Stimulated activated memory B cell treated with anti-CD40 and anti-IgM and Interleukin-4, amounts not matched to agents 10 μg/mL and 1 μg/mL and 100 μg/mL, for 72 hours (primary cell): ENCODE data around the gene RELT.

Experiments used
- ATAC-seq: fragments of 150-1000 bp; cut with Tn5 transposase; 2 replicates; pipeline ENCODE4 v1.10.0; 2021
- H3K27ac Mint-ChIP-seq: one replicate; pipeline ENCODE4 v1.8.0; 2022; ENCODE audit warnings: mild to moderate bottlenecking, mixed read lengths
- H3K27me3 Mint-ChIP-seq: one replicate; pipeline ENCODE4 v1.8.0; 2022; ENCODE audit warnings: mixed read lengths
- H3K36me3 Mint-ChIP-seq: one replicate; pipeline ENCODE4 v1.8.0; 2022; ENCODE audit warnings: mixed read lengths
- H3K4me1 Mint-ChIP-seq: one replicate; pipeline ENCODE4 v1.8.0; 2022; ENCODE audit warnings: mixed read lengths
- H3K4me3 Mint-ChIP-seq: one replicate; pipeline ENCODE4 v1.8.0; 2022; ENCODE audit warnings: mild to moderate bottlenecking, moderate library complexity, mixed read lengths
- H3K9me3 Mint-ChIP-seq: one replicate; pipeline ENCODE4 v1.8.0; 2022; ENCODE audit warnings: mixed read lengths

RELT gene

DNA sequence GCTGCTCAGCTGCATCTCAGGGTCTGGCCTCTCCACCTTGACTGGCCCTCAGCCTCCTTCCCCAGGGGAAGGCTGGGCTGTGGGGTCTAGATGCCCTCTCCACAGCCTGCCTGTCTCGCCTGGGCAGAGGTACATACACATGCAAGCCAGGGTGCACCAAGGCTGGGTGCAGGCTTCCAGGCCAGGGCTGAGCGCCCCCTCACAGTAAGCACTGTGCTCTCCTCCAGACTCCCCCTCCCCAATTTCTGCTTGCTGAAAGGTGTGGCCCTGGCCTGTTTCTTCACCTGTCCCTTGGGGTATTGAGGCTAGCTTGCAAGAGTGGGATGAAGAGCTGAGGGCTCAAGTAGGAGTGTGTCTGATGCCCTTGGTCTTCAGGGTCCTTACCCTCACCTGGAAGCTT lies 22.5 kb downstream of the RELT start:
- Mint-ChIP-seq H3K9me3 (no peaks in the 10 kb centered on the region), H3K27me3 (no peaks in the 10 kb centered on the region), H3K4me1 (peaks cover 23% of the 10 kb centered on the region), H3K36me3 (peaks cover 44% of the 10 kb centered on the region), H3K27ac (peak overlapping the region; percentile 48), H3K4me3 (no peak overlapping the region)
- ATAC-seq = no peak

GRCh38 chr11:73399159-73399590 lies 23.0 kb downstream of the RELT start:
- Mint-ChIP-seq H3K9me3 (no peaks in the 10 kb centered on the region), H3K27ac (peak overlapping the region; percentile 48), H3K4me1 (peaks cover 23% of the 10 kb centered on the region), H3K27me3 (no peaks in the 10 kb centered on the region), H3K4me3 (no peak overlapping the region), H3K36me3 (peaks cover 43% of the 10 kb centered on the region)
- ATAC-seq = peak; percentile 5

GRCh38 chr11:73399636-73400035 lies 23.4 kb downstream of the RELT start:
- H3K4me3 Mint-ChIP-seq = no peak overlapping the region
- peaks cover 23% of the 10 kb centered on the region for H3K4me1 Mint-ChIP-seq
- H3K27ac Mint-ChIP-seq = peak overlapping the region; percentile 48
- H3K27me3 Mint-ChIP-seq = no peaks in the 10 kb centered on the region
- ATAC-seq = no peak
- peaks cover 43% of the 10 kb centered on the region for H3K36me3 Mint-ChIP-seq
- no peaks in the 10 kb centered on the region for H3K9me3 Mint-ChIP-seq

DNA sequence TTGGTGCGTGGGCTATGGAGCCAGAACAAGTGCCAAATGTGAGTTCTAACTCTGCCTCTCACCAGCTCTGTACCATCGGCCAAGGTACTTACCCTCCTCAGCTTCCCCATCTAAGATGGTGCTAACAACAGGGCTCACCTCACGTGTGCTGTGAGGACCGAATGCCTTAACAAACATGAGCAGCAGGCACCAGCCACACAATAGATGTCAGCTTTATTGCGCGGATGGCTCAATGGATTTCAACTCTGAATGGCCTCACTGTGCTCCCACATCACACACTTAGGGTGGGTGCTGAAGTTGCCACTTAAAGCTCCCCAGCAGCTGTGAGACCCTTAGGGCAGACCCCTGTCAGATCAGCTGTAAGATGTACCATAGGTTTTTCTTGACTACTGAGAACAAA lies 24.1 kb downstream of the RELT start:
- Mint-ChIP-seq H3K36me3 (peaks cover 48% of the 10 kb centered on the region), H3K4me1 (peaks cover 23% of the 10 kb centered on the region), H3K9me3 (no peaks in the 10 kb centered on the region), H3K27me3 (no peaks in the 10 kb centered on the region), H3K4me3 (no peak overlapping the region), H3K27ac (peak overlapping the region; percentile 69)
- no peak for ATAC-seq

DNA sequence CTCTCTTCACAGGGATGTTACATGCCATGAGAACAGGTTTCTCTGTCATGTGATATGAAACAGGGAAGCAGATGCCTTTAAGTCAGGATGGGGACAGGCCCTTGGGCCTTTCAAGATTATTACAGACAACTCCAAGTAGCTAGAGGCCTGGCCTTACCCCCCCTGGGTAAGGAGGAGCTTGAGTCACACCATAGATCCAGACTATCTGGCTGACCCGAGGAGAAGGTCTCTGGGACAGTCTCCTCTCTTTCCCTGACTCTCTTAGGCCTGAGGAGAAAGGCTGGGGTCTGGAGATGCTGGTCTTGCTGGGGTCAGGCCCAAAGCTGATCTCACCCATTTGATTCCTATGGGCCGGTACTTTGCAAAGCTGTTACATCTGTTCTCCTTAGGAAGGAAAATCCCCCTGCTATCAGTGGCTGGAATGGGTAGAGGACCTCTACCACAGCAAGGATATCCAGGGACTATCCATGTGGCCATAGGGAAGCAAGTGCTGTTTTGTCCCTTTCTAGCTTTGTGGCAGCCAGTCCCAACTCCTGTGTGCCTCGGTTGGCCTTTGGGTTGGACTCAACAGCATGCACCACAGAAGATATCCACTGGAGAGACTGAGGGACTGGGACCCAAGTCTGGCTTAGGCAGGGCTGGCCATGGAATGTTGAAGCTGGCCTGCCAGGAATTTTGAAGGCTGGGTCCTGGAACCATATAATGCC lies 25.2 kb downstream of the RELT start:
- H3K9me3 Mint-ChIP-seq = no peaks in the 10 kb centered on the region

DNA sequence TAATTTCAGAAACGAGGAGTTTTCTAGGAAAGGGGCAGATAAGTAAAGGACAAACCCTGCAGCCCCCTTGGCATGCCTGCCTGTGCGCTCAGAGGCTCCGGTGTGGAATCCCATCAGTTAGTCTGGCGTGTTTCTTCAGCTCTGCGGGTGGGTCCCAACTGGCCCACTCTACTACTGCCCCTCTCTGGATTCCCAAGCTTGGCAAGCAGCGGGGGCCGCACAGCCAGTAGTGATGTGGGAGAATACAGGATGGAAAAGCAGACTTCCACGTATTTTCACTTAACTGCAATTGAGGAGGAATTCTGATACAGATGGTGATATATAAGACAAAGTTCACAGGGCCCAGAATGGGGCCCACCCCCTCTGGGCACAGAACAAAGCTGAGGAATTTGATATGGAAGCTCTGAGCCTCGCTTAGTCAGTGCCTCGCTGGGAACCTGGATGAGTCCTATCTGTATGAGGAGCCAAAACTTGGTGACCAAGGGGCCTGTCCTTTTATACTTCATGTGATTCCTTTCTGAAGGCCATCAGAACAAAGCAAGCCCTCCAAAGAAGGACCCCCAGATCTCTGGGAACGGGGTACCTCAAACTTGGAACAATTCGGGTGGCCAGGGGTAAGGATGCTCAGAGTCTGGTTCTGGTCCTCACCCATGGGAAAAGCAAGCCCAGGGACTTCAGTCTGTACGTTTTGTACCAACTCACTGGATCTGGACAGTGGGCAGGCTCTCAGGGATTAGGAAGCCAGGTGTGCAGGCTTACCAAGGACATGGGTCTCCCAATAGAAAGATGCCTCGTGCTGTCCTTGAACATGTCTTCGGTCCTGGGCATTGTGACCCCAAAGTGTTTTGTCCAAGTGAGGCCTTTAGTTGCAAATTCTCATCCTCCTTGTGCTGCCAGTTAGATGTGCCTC lies 26.0 kb downstream of the RELT start:
- peaks cover 19% of the 10 kb centered on the region for H3K4me1 Mint-ChIP-seq
- ATAC-seq = no peak
- no peaks in the 10 kb centered on the region for H3K27me3 Mint-ChIP-seq
- peak overlapping the region; percentile 48 for H3K27ac Mint-ChIP-seq
- H3K4me3 Mint-ChIP-seq = no peak overlapping the region
- peaks cover 40% of the 10 kb centered on the region for H3K36me3 Mint-ChIP-seq
- no peaks in the 10 kb centered on the region for H3K9me3 Mint-ChIP-seq

More for the DNA sequence above, 25.2 kb downstream of the RELT start:
- no peak overlapping the region for H3K4me3 Mint-ChIP-seq
- H3K27me3 Mint-ChIP-seq = no peaks in the 10 kb centered on the region
- H3K4me1 Mint-ChIP-seq = peaks cover 23% of the 10 kb centered on the region
- H3K27ac Mint-ChIP-seq = peak overlapping the region; percentile 69
- peaks cover 43% of the 10 kb centered on the region for H3K36me3 Mint-ChIP-seq
- no peak for ATAC-seq

DNA sequence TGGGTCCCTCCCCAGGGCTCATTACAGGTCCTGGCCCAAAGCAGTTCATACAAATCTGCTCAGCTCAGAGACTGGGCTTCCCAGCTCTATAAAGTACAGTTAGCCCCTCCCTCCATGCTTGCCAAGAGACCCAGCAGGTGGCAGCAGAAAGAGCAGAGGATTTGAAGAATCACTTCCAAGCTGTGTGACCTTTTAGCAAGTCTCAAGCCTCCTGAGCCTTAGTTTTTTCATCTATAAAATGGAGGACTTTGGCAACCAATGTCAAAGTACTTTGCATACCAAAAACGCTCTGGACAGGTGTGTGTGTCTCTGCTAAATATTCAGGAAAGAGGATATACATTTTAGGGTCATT lies 26.6 kb downstream of the RELT start:
- Mint-ChIP-seq H3K27ac (peak overlapping the region; percentile 48), H3K4me3 (no peak overlapping the region), H3K9me3 (no peaks in the 10 kb centered on the region), H3K4me1 (peaks cover 17% of the 10 kb centered on the region), H3K27me3 (no peaks in the 10 kb centered on the region), H3K36me3 (peaks cover 39% of the 10 kb centered on the region)
- no peak for ATAC-seq

- ATAC-seq = no peak
- H3K4me3 Mint-ChIP-seq = no peak overlapping the region
- peaks cover 17% of the 10 kb centered on the region for H3K4me1 Mint-ChIP-seq
- H3K27me3 Mint-ChIP-seq = no peaks in the 10 kb centered on the region
- no peaks in the 10 kb centered on the region for H3K9me3 Mint-ChIP-seq
- H3K36me3 Mint-ChIP-seq = peaks cover 38% of the 10 kb centered on the region
- no peak overlapping the region for H3K27ac Mint-ChIP-seq
Measured at GRCh38 chr11:73403541-73403940, 27.3 kb downstream of the RELT start.

GRCh38 chr11:73404048-73404447 lies 27.8 kb downstream of the RELT start:
- Mint-ChIP-seq H3K27me3 (no peaks in the 10 kb centered on the region), H3K9me3 (no peaks in the 10 kb centered on the region), H3K4me3 (no peak overlapping the region), H3K27ac (no peak overlapping the region), H3K36me3 (peaks cover 39% of the 10 kb centered on the region), H3K4me1 (peaks cover 14% of the 10 kb centered on the region)
- ATAC-seq = no peak

DNA sequence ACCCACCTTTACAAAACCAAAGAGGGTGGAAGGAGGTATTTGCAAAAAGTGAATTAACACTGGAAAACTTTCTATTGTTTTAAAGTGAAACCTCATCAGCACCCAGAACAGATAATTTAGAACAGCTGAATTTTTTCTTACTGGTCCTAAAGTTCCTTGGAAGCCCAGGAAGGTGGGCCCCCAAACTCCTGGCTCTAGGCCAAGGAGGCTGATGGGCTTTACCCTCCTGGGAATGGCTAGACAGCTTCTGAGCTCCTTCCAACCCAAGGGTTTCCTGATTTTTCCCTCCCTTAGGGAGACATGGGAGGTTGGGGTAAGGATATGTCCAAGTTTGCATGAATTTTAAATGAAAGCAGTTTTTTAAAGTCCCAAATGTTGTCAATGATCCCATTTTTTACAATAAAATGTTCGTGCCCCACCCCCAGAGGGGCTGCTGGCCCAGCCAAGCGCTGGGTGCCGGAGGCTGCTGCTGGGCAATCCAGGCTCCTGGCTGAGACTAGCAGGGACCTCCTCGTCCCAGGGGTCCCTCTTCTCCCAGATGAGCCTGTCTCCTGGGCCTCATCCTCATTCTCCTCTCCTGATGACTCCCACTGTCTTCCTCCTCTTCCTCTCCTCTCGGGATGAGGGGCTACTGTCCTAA lies 28.4 kb downstream of the RELT start:
- no peak for ATAC-seq
- Mint-ChIP-seq H3K27me3 (no peaks in the 10 kb centered on the region), H3K36me3 (peaks cover 38% of the 10 kb centered on the region), H3K4me1 (peaks cover 8% of the 10 kb centered on the region), H3K27ac (peak overlapping the region; percentile 69), H3K9me3 (no peaks in the 10 kb centered on the region), H3K4me3 (no peak overlapping the region)

DNA sequence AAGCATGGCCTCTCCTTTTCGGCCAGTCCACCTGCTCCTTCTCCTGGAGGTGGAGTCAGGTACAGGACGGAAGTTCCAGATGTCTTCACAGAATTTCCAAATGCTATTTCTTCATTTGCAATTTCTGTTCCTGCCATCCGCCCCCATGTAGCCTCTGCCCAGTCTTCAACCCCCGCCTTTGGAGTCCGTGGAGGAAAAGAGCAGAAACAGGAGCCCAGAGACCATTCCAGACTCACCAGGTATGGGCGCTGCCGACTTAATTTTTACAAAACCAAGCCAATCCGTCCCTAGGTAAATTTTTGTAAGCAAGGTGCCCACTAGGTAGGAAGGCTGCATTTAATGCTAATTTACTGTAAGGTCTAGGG lies 28.9 kb downstream of the RELT start:
- Mint-ChIP-seq H3K9me3 (no peaks in the 10 kb centered on the region), H3K36me3 (peaks cover 38% of the 10 kb centered on the region), H3K4me3 (no peak overlapping the region), H3K27me3 (no peaks in the 10 kb centered on the region), H3K4me1 (peaks cover 7% of the 10 kb centered on the region), H3K27ac (peak overlapping the region; percentile 69)
- no peak for ATAC-seq

DNA sequence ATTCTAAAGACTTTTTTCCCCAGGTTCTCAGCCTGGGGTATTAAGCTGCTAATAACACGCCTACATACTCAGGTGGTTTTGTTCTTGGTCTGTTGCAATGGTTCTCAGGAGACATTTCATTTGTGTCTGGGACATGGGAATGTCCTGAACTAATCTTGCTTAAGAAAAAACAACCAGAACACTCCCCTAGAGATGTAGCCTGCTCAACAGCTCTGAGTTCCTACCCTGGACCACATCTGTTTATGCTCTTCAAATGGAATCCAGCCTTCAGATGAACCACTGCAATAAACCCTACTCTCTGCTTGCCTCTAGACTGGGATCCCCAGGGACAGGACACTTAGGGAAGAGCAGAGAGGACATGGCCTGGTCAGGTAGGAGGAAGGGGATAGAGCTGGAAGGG lies 29.9 kb downstream of the RELT start:
- no peak overlapping the region for H3K27ac Mint-ChIP-seq
- no peak for ATAC-seq
- peaks cover 7% of the 10 kb centered on the region for H3K4me1 Mint-ChIP-seq
- H3K36me3 Mint-ChIP-seq = peaks cover 33% of the 10 kb centered on the region
- H3K27me3 Mint-ChIP-seq = no peaks in the 10 kb centered on the region
- H3K9me3 Mint-ChIP-seq = no peaks in the 10 kb centered on the region
- no peak overlapping the region for H3K4me3 Mint-ChIP-seq

DNA sequence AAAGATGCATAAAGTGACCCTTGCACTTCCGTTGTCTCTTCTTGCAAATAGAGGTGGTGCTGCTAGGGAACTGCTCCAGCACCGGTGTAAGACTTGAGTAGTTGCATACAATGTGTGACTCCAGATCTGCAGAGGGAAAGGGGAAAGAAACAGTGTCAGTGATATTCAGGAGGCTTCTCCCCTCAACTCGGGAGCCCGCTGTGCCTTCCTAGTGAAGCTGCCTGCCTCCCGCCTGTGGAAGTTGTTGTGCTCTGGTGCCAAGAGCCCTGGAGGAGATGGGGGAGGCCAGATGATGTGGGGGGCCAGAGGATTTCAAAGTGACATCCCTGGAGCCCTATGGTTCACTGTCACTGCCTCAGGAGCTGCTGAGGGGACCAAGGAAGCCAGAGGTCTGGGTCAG lies 30.4 kb downstream of the RELT start:
- H3K4me1 Mint-ChIP-seq = peaks cover 7% of the 10 kb centered on the region
- H3K4me3 Mint-ChIP-seq = no peak overlapping the region
- H3K27ac Mint-ChIP-seq = no peak overlapping the region
- ATAC-seq = no peak
- H3K27me3 Mint-ChIP-seq = no peaks in the 10 kb centered on the region
- H3K36me3 Mint-ChIP-seq = peaks cover 33% of the 10 kb centered on the region
- H3K9me3 Mint-ChIP-seq = no peaks in the 10 kb centered on the region

DNA sequence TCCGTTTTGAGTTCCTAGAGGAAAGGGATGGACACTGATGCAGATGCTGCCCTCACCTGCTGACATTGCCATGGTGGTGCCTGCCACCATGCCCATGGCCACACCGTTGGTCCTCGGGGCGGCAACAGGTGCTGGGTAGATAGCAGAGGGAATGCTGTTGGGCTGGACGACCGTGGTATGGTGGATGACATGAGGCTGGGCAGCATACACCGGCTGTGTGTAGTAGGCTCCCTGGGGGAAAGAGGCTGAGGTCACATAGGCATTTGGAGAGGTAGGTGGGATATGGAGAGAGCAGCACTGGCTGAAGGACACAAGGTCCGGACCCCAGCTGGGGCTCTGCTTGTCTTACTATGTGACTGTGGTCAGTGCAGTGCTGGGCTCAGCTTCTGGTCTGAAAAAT lies 33.2 kb downstream of the RELT start:
- no peaks in the 10 kb centered on the region for H3K27me3 Mint-ChIP-seq
- H3K27ac Mint-ChIP-seq = peak overlapping the region; percentile 9
- H3K4me3 Mint-ChIP-seq = no peak overlapping the region
- H3K9me3 Mint-ChIP-seq = no peaks in the 10 kb centered on the region
- peaks cover 6% of the 10 kb centered on the region for H3K4me1 Mint-ChIP-seq
- H3K36me3 Mint-ChIP-seq = peaks cover 40% of the 10 kb centered on the region
- ATAC-seq = no peak

- H3K36me3 Mint-ChIP-seq = peaks cover 35% of the 10 kb centered on the region
- no peaks in the 10 kb centered on the region for H3K9me3 Mint-ChIP-seq
- peaks cover 6% of the 10 kb centered on the region for H3K4me1 Mint-ChIP-seq
- no peak overlapping the region for H3K27ac Mint-ChIP-seq
- no peaks in the 10 kb centered on the region for H3K27me3 Mint-ChIP-seq
- ATAC-seq = no peak
- no peak overlapping the region for H3K4me3 Mint-ChIP-seq
Measured at GRCh38 chr11:73410627-73411026, 34.4 kb downstream of the RELT start.
